Central memory CD8-positive, alpha-beta T cell (primary cell): Measurements from ENCODE around the gene BEAN1.
"Not testable (repeated sequence)": the region's sequence is repeated elsewhere in the genome, so short reads cannot be mapped to it uniquely, and the experiment has no call there.

ENCODE experiments used
- ATAC-seq: fragments of 150-1000 bp; cut with Tn5 transposase; replicated peaks from 2 replicates; pipeline ENCODE4 v1.10.0; 2022; ENCODE audit warnings: mild to moderate bottlenecking, moderate FRiP score, moderate number of reproducible peaks; ENCODE audit not compliant: poor library complexity, severe bottlenecking; ENCODE audit errors: extremely low read depth
- DNase-seq, 2 donors: peaks; one replicate each; pipeline ENCODE4 v3.0.0; 2021; ENCODE audit warnings: low spot score in 2 of 2
- H3K27ac Mint-ChIP-seq: one replicate; pipeline ENCODE4 v1.8.0; 2022; ENCODE audit warnings: low read depth, mild to moderate bottlenecking, moderate library complexity, mixed read lengths
- H3K27me3 Mint-ChIP-seq: one replicate; pipeline ENCODE4 v1.8.0; 2022; ENCODE audit warnings: mixed read lengths
- H3K36me3 Mint-ChIP-seq: one replicate; pipeline ENCODE4 v1.8.0; 2022; ENCODE audit warnings: mild to moderate bottlenecking, moderate library complexity, mixed read lengths; ENCODE audit not compliant: insufficient read depth
- H3K4me1 Mint-ChIP-seq: one replicate; pipeline ENCODE4 v1.8.0; 2022; ENCODE audit warnings: mixed read lengths
- H3K4me3 Mint-ChIP-seq: one replicate; pipeline ENCODE4 v1.8.0; 2022; ENCODE audit warnings: mild to moderate bottlenecking, moderate library complexity, mixed read lengths
- H3K9me3 Mint-ChIP-seq: one replicate; pipeline ENCODE4 v1.8.0; 2022; ENCODE audit warnings: mixed read lengths

The BEAN1 gene

GRCh38 chr16:66460703-66461102 lies 33.6 kb downstream of the BEAN1 start:
- H3K27ac Mint-ChIP-seq: no peak overlapping the region
- peaks cover 77% of the 10 kb centered on the region for H3K27me3 Mint-ChIP-seq
- H3K36me3 Mint-ChIP-seq: peaks cover 3% of the 10 kb centered on the region
- ATAC-seq (no peak), DNase-seq (no peak)
- no peak overlapping the region for H3K4me3 Mint-ChIP-seq
- H3K4me1 Mint-ChIP-seq: no peaks in the 10 kb centered on the region
- no peaks in the 10 kb centered on the region for H3K9me3 Mint-ChIP-seq

GRCh38 chr16:66462912-66463311 lies 35.8 kb downstream of the BEAN1 start:
- Mint-ChIP-seq H3K4me1 (no peaks in the 10 kb centered on the region), H3K9me3 (peaks cover 5% of the 10 kb centered on the region), H3K36me3 (peaks cover 3% of the 10 kb centered on the region), H3K4me3 (no peak overlapping the region), H3K27me3 (peaks cover 99% of the 10 kb centered on the region), H3K27ac (no peak overlapping the region)
- ATAC-seq (no peak), DNase-seq (no peak)

- H3K9me3 Mint-ChIP-seq: not testable (repeated sequence)
Observed at GRCh38 chr16:66465946-66466345, 38.9 kb downstream of the BEAN1 start.

GRCh38 chr16:66466636-66467035 lies 39.5 kb downstream of the BEAN1 start:
- H3K36me3 Mint-ChIP-seq, ATAC-seq, DNase-seq, H3K27ac Mint-ChIP-seq, H3K4me1 Mint-ChIP-seq, H3K9me3 Mint-ChIP-seq, H3K4me3 Mint-ChIP-seq: not testable (repeated sequence)
- peaks cover 78% of the 10 kb centered on the region for H3K27me3 Mint-ChIP-seq

More at GRCh38 chr16:66465946-66466345, 38.9 kb downstream of the BEAN1 start:
- ATAC-seq, H3K36me3 Mint-ChIP-seq, DNase-seq, H3K27ac Mint-ChIP-seq, H3K4me1 Mint-ChIP-seq, H3K4me3 Mint-ChIP-seq: not testable (repeated sequence)
- peaks cover 85% of the 10 kb centered on the region for H3K27me3 Mint-ChIP-seq

- H3K27me3 Mint-ChIP-seq: peaks cover 68% of the 10 kb centered on the region
- DNase-seq: no peak
- H3K36me3 Mint-ChIP-seq: no peaks in the 10 kb centered on the region
- no peak overlapping the region for H3K4me3 Mint-ChIP-seq
- H3K27ac Mint-ChIP-seq: no peak overlapping the region
- ATAC-seq: no peak
- H3K9me3 Mint-ChIP-seq: peaks cover 5% of the 10 kb centered on the region
- H3K4me1 Mint-ChIP-seq: peaks cover 5% of the 10 kb centered on the region
Observed at GRCh38 chr16:66467611-66468010, 40.5 kb downstream of the BEAN1 start.

- DNase-seq (no peak), ATAC-seq (no peak)
- H3K4me1 Mint-ChIP-seq: peaks cover 5% of the 10 kb centered on the region
- no peaks in the 10 kb centered on the region for H3K36me3 Mint-ChIP-seq
- H3K4me3 Mint-ChIP-seq: no peak overlapping the region
- no peak overlapping the region for H3K27ac Mint-ChIP-seq
- H3K9me3 Mint-ChIP-seq: peaks cover 5% of the 10 kb centered on the region
- peaks cover 60% of the 10 kb centered on the region for H3K27me3 Mint-ChIP-seq
Observed at GRCh38 chr16:66468321-66468965, 41.3 kb downstream of the BEAN1 start.

- peaks cover 15% of the 10 kb centered on the region for H3K4me1 Mint-ChIP-seq
- peaks cover 1% of the 10 kb centered on the region for H3K36me3 Mint-ChIP-seq
- H3K27me3 Mint-ChIP-seq: peaks cover 50% of the 10 kb centered on the region
- no peak for DNase-seq
- ATAC-seq: no peak
- H3K4me3 Mint-ChIP-seq: no peak overlapping the region
- no peak overlapping the region for H3K27ac Mint-ChIP-seq
- peaks cover 5% of the 10 kb centered on the region for H3K9me3 Mint-ChIP-seq
Observed at GRCh38 chr16:66469291-66469946, 42.3 kb downstream of the BEAN1 start.

- ATAC-seq (no peak), DNase-seq (no peak)
- Mint-ChIP-seq H3K4me1 (peaks cover 21% of the 10 kb centered on the region), H3K36me3 (peaks cover 4% of the 10 kb centered on the region), H3K4me3 (no peak overlapping the region), H3K27me3 (peaks cover 44% of the 10 kb centered on the region), H3K9me3 (peaks cover 5% of the 10 kb centered on the region), H3K27ac (no peak overlapping the region)
Observed at GRCh38 chr16:66469947-66470546, 43.0 kb downstream of the BEAN1 start.

GRCh38 chr16:66470556-66470955 lies 43.5 kb downstream of the BEAN1 start:
- DNase-seq (no peak), ATAC-seq (no peak)
- peaks cover 5% of the 10 kb centered on the region for H3K9me3 Mint-ChIP-seq
- H3K27me3 Mint-ChIP-seq: peaks cover 39% of the 10 kb centered on the region
- peaks cover 4% of the 10 kb centered on the region for H3K36me3 Mint-ChIP-seq
- no peak overlapping the region for H3K4me3 Mint-ChIP-seq
- no peak overlapping the region for H3K27ac Mint-ChIP-seq
- H3K4me1 Mint-ChIP-seq: peaks cover 26% of the 10 kb centered on the region

- peaks cover 3% of the 10 kb centered on the region for H3K9me3 Mint-ChIP-seq
- peaks cover 4% of the 10 kb centered on the region for H3K36me3 Mint-ChIP-seq
Observed at GRCh38 chr16:66471264-66471663, 44.2 kb downstream of the BEAN1 start.

GRCh38 chr16:66471716-66472393 lies 44.8 kb downstream of the BEAN1 start:
- Mint-ChIP-seq H3K4me1 (peaks cover 30% of the 10 kb centered on the region), H3K36me3 (peaks cover 6% of the 10 kb centered on the region)

More at GRCh38 chr16:66471264-66471663, 44.2 kb downstream of the BEAN1 start:
- Mint-ChIP-seq H3K4me3 (no peak overlapping the region), H3K4me1 (peaks cover 28% of the 10 kb centered on the region), H3K27ac (no peak overlapping the region), H3K27me3 (peaks cover 32% of the 10 kb centered on the region)
- no peak for DNase-seq
- ATAC-seq: no peak

GRCh38 chr16:66473051-66473571 lies 46.0 kb downstream of the BEAN1 start:
- H3K4me3 Mint-ChIP-seq: no peak overlapping the region
- no peak for ATAC-seq
- no peak for DNase-seq
- peak overlapping the region; percentile 79 for H3K27ac Mint-ChIP-seq
- H3K4me1 Mint-ChIP-seq: peaks cover 40% of the 10 kb centered on the region
- no peaks in the 10 kb centered on the region for H3K9me3 Mint-ChIP-seq
- H3K36me3 Mint-ChIP-seq: peaks cover 6% of the 10 kb centered on the region
- peaks cover 13% of the 10 kb centered on the region for H3K27me3 Mint-ChIP-seq

More at GRCh38 chr16:66471716-66472393, 44.8 kb downstream of the BEAN1 start:
- DNase-seq (no peak), ATAC-seq (no peak)
- Mint-ChIP-seq H3K9me3 (no peaks in the 10 kb centered on the region), H3K4me3 (no peak overlapping the region), H3K27me3 (peaks cover 26% of the 10 kb centered on the region), H3K27ac (no peak overlapping the region)
